HAP-1 (cell line): ENCODE data around the gene NME8.

Experiments used
- DNase-seq, 2 experiments: peaks; one replicate each; pipeline ENCODE4 v3.0.0-alpha.2; 2016 to 2020; ENCODE audit warnings: low spot score in 2 of 2
- H3K27me3 ChIP-seq: fragments of 250-450 bp; sonication (Bioruptor Pico); 2 replicates; pipeline ENCODE4 v1.5.1; 2020; ENCODE audit warnings: low read depth, mild to moderate bottlenecking, moderate library complexity
- H3K36me3 ChIP-seq: fragments of 250-450 bp; sonication (Bioruptor Pico); replicated peaks from 2 replicates; pipeline ENCODE4 v1.5.1; 2020; ENCODE audit warnings: mild to moderate bottlenecking
- H3K4me1 ChIP-seq: fragments of 250-450 bp; sonication (Bioruptor Pico); 2 replicates; pipeline ENCODE4 v1.5.1; 2020; ENCODE audit warnings: mild to moderate bottlenecking
- H3K4me3 ChIP-seq: fragments of 250-450 bp; sonication (Bioruptor Pico); 2 replicates; pipeline ENCODE4 v1.5.1; 2020; ENCODE audit warnings: mild to moderate bottlenecking, moderate library complexity
- H3K9me3 ChIP-seq: fragments of 250-450 bp; sonication (Bioruptor Pico); 2 replicates; pipeline ENCODE4 v1.5.1; 2020; ENCODE audit warnings: mild to moderate bottlenecking, moderate library complexity
- in situ Hi-C: fragments of 300-500 bp; cut with MboI; formaldehyde crosslinking; loops from 3 replicates; pipeline ENCODE4 v1.14.3; 2020; ENCODE audit warnings: low sequenced_read_pairs, inconsistent platforms, mixed read lengths

The NME8 gene

DNA sequence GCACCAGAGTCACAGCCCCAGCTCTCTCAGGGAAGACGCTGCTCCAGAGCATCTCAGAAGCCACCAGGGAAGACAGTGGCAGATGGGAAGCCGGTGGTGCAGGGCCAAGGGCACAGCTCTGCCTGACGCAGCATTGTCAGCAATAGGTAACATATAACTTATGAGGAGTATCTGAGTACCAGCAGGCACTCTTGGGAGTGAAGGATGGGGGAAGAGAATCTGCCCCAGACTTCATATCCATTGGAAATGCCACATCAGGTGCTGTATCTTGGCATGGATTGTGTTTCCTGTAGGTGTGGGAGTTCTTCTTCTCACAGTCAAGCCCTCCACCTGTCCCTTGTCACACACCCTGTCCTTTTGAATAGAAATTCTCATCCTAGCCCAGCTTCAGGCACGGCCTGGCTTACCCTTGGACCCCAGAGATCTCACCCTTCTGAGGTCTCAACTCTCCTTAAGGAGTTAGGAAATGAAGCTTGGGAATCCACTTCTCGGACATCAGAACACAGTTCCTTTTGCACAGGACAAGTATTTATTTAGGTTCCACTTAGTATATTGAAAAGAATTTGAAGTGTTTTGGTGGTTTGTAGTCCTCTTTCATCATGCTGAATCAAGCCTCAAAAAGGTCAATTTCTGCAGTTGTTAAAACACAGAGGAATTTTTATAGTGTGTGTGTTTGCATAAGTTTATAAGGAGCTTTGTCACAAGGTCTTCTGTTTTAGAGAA lies 82.0 kb downstream of the NME8 start:
- Histone ChIP-seq H3K36me3 (no peaks in the 10 kb centered on the region), H3K27me3 (no peaks in the 10 kb centered on the region), H3K9me3 (no peaks in the 10 kb centered on the region), H3K4me1 (no peaks in the 10 kb centered on the region), H3K4me3 (no peak overlapping the region)
- in situ Hi-C loops: no loop called here
- no peak for DNase-seq

- Histone ChIP-seq H3K4me3 (no peak overlapping the region), H3K9me3 (no peaks in the 10 kb centered on the region), H3K36me3 (no peaks in the 10 kb centered on the region), H3K27me3 (no peaks in the 10 kb centered on the region), H3K4me1 (no peaks in the 10 kb centered on the region)
- DNase-seq: no peak
- in situ Hi-C loops: no loop called here
These were observed 84.1 kb downstream of the NME8 start for GRCh38 chr7:37932543-37932942.

DNA sequence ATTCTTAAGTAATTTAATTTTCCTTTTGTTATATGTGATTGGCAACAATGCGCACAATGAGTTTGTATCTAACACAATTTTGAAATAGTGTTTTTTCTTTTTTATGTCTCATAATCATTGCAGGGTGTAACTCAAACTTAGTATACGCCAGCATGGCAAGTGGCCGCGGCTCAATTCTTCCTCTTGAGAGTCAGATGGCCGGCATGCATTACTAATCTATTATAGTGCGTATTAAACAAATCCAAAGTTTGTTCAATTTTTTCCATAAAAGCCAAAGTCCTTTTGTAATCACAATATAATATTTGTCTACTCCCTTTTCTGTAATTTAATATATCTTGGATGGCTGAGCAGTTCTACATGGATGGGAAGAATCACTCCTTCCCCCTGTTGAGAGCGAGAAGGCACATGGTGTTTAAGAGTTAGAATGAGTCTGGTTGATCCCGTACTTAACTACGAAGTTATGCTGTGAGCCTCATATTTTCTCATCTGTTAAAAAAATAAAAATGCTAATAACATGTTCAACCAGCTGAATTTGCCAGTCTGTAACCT lies 84.7 kb downstream of the NME8 start:
- Histone ChIP-seq H3K9me3 (no peaks in the 10 kb centered on the region), H3K36me3 (no peaks in the 10 kb centered on the region), H3K4me1 (no peaks in the 10 kb centered on the region), H3K4me3 (no peak overlapping the region), H3K27me3 (no peaks in the 10 kb centered on the region)
- no peak for DNase-seq
- in situ Hi-C loops: no loop called here

- Histone ChIP-seq H3K9me3 (no peaks in the 10 kb centered on the region), H3K36me3 (no peaks in the 10 kb centered on the region), H3K27me3 (no peaks in the 10 kb centered on the region), H3K4me3 (no peak overlapping the region), H3K4me1 (no peaks in the 10 kb centered on the region)
- DNase-seq: no peak
- in situ Hi-C loops: no loop called here
These were observed 94.7 kb downstream of the NME8 start for GRCh38 chr7:37942934-37943610.

GRCh38 chr7:37943905-37944736 lies 95.7 kb downstream of the NME8 start:
- H3K27me3 ChIP-seq: no peaks in the 10 kb centered on the region

GRCh38 chr7:37944737-37945054 lies 96.3 kb downstream of the NME8 start:
- no peaks in the 10 kb centered on the region for H3K9me3 ChIP-seq
- H3K27me3 ChIP-seq: no peaks in the 10 kb centered on the region
- no peaks in the 10 kb centered on the region for H3K4me1 ChIP-seq
- H3K36me3 ChIP-seq: no peaks in the 10 kb centered on the region
- in situ Hi-C loops: no loop called here
- H3K4me3 ChIP-seq: no peak overlapping the region
- DNase-seq: no peak

More at GRCh38 chr7:37943905-37944736, 95.7 kb downstream of the NME8 start:
- Histone ChIP-seq H3K4me1 (no peaks in the 10 kb centered on the region), H3K4me3 (no peak overlapping the region), H3K9me3 (no peaks in the 10 kb centered on the region), H3K36me3 (no peaks in the 10 kb centered on the region)
- in situ Hi-C loops: no loop called here
- no peak for DNase-seq

DNA sequence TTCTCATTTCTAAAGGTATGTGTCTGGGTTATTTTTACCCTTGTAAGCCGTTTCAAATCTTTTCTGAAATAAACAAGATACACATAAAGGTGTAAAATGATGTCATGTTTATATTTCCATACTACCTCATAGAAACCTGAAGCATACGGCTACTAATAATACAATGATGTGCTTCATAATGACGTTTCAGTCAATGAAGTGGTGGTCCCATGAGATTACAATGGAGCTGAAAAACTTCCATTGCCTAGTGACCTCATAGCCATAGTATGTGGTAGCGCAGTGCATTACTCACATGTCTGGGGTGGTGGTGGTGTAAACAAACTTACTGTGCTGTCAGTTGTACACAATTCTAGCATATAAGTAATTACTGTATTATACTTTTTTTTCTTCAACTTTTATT lies 96.9 kb downstream of the NME8 start:
- DNase-seq: no peak
- Histone ChIP-seq H3K4me3 (no peak overlapping the region), H3K9me3 (no peaks in the 10 kb centered on the region), H3K4me1 (no peaks in the 10 kb centered on the region), H3K36me3 (no peaks in the 10 kb centered on the region), H3K27me3 (no peaks in the 10 kb centered on the region)
- in situ Hi-C loops: no loop called here

DNA sequence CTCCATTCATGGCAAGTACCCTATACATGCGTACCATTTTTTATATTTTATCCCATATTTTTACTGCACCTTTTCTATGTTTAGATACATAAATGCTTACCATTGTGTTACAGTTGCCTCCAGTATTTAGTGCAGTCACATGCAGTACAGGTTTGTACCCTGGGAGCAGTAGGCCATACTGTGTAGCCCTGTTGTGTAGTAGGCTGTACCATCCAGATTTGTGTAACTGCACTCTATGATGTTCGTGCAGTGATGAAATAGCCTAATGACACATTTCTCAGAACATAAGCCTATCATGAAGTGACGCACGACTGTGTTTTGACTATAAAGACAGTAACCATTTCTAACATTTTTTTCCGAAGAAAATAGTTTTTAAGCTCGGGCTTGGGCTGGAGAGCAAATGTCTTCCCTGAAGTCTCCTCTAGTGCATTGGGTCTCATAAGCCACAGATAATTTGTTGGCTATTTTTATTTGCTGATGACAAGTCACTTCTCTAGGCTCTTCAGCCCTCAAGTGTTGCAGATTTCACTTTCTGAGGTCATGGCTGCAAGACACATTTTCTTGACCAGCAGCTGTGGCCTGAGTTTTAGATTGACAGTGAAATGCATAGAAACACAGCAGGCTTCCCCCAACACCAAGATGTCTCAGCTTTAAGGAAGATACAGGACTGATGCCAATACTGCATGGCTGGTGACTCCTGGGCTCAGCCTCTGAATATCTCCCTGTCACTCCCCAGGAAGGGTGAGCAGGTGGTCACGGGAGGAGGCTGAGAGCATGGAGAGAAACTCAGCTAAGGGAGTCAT lies 98.9 kb downstream of the NME8 start:
- no peaks in the 10 kb centered on the region for H3K9me3 ChIP-seq
- in situ Hi-C loops: no loop called here
- H3K36me3 ChIP-seq: no peaks in the 10 kb centered on the region
- H3K4me3 ChIP-seq: no peak overlapping the region
- H3K4me1 ChIP-seq: no peaks in the 10 kb centered on the region
- H3K27me3 ChIP-seq: no peaks in the 10 kb centered on the region
- no peak for DNase-seq

DNA sequence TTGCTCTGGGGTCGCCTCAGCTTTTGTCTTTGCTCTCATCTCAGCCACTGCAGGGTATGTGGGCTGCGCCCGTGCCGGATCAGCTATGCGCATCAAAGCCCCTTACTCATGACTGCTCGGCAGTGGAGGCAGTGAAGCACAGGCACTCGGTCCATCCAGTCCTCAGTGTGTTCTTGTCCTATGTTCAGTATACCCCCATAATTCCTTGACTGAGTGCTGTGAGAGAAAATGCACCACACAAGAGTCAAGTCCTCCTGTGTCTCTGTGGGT lies 99.5 kb downstream of the NME8 start:
- Histone ChIP-seq H3K4me3 (no peak overlapping the region), H3K27me3 (no peaks in the 10 kb centered on the region), H3K9me3 (no peaks in the 10 kb centered on the region), H3K4me1 (no peaks in the 10 kb centered on the region), H3K36me3 (no peaks in the 10 kb centered on the region)
- DNase-seq: no peak
- in situ Hi-C loops: no loop called here
